ENCODE data around the gene NSD2. TPM values are rescaled to one million over a fixed set of nuclear protein-coding genes. Genes with fewer than 3 reads are reported as not detected.
"Not testable (repeated sequence)": the region's sequence is repeated elsewhere in the genome, so short reads cannot be mapped to it uniquely, and the experiment has no call there.

NSD2 gene
- total and polyA plus RNA-seq, 7 donors, result 7.2 to 57.9 (median 36.0) TPM

GRCh38 chr4:1991087-1991486 lies 119.9 kb downstream of the NSD2 start:
- Histone ChIP-seq H3K27me3 (no peaks in the 10 kb centered on the region), H3K36me3 (peaks cover 16 to 56% (median 35%) of the 10 kb centered on the region in 4 donors), H3K4me3 (no peak overlapping the region), H3K9me3 (no peaks in the 10 kb centered on the region), H3K27ac (no peak overlapping the region), H3K4me1 (peaks cover 0 to 4% (median 0%) of the 10 kb centered on the region in 4 donors)
- 94 to 96% methylated on average over 11 of the region's 11 CpGs for WGBS, 2 donors
- no peak for TF ChIP-seq EP300 (IDR thresholded peaks at IDR 0.05)
- no peak for TF ChIP-seq CTCF (IDR thresholded peaks at IDR 0.05)
- TF ChIP-seq POLR2AphosphoS5 (IDR thresholded peaks at IDR 0.05), result no peak
- no peak for TF ChIP-seq POLR2A (IDR thresholded peaks at IDR 0.05)
- no peak for DNase-seq
- intact Hi-C loops (cut with DNase I), result no loop called here

GRCh38 chr4:1991596-1992434 lies 120.6 kb downstream of the NSD2 start:
- Histone ChIP-seq H3K27ac (no peak overlapping the region), H3K4me3 (no peak overlapping the region), H3K4me1 (peaks cover 0 to 4% (median 0%) of the 10 kb centered on the region in 4 donors), H3K36me3 (peaks cover 10 to 48% (median 28%) of the 10 kb centered on the region in 4 donors), H3K9me3 (no peaks in the 10 kb centered on the region), H3K27me3 (no peaks in the 10 kb centered on the region)
- WGBS, 2 donors, result 84 to 95% methylated on average over 37 of the region's 37 CpGs
- TF ChIP-seq POLR2A (IDR thresholded peaks at IDR 0.05) (no peak), EP300 (IDR thresholded peaks at IDR 0.05) (no peak), POLR2AphosphoS5 (IDR thresholded peaks at IDR 0.05) (no peak), CTCF (IDR thresholded peaks at IDR 0.05) (no peak)
- DNase-seq, result no peak
- intact Hi-C loops (cut with DNase I), result no loop called here

- Histone ChIP-seq H3K27me3 (no peaks in the 10 kb centered on the region), H3K9me3 (peaks cover 0 to 3% (median 0%) of the 10 kb centered on the region in 4 donors), H3K4me3 (no peak overlapping the region), H3K4me1 (peaks cover 0 to 4% (median 0%) of the 10 kb centered on the region in 4 donors), H3K36me3 (peaks cover 2 to 40% (median 20%) of the 10 kb centered on the region in 4 donors), H3K27ac (no peak overlapping the region)
- intact Hi-C loops (cut with DNase I), result no loop called here
- DNase-seq, result no peak
- TF ChIP-seq POLR2AphosphoS5 (IDR thresholded peaks at IDR 0.05) (no peak), EP300 (IDR thresholded peaks at IDR 0.05) (no peak), POLR2A (IDR thresholded peaks at IDR 0.05) (no peak), CTCF (IDR thresholded peaks at IDR 0.05) (no peak)
- WGBS, 2 donors, result 90 to 95% methylated on average over 45 of the region's 45 CpGs
Observed at GRCh38 chr4:1992468-1993168, 121.4 kb downstream of the NSD2 start.

GRCh38 chr4:1993169-1993516 lies 122.0 kb downstream of the NSD2 start:
- Histone ChIP-seq H3K4me1 (peaks cover 0 to 4% (median 0%) of the 10 kb centered on the region in 4 donors), H3K27ac (no peak overlapping the region), H3K4me3 (no peak overlapping the region), H3K27me3 (no peaks in the 10 kb centered on the region), H3K36me3 (peaks cover 0 to 35% (median 15%) of the 10 kb centered on the region in 4 donors), H3K9me3 (peaks cover 0 to 3% (median 0%) of the 10 kb centered on the region in 4 donors)
- WGBS, 2 donors, result 95% methylated on average over 19 of the region's 19 CpGs
- no peak for DNase-seq
- intact Hi-C loops (cut with DNase I), result no loop called here
- TF ChIP-seq POLR2AphosphoS5 (IDR thresholded peaks at IDR 0.05) (no peak), CTCF (IDR thresholded peaks at IDR 0.05) (no peak), POLR2A (IDR thresholded peaks at IDR 0.05) (no peak), EP300 (IDR thresholded peaks at IDR 0.05) (no peak)

- H3K9me3 ChIP-seq; H3K4me3 ChIP-seq; DNase-seq; H3K4me1 ChIP-seq; H3K27ac ChIP-seq; H3K27me3 ChIP-seq; intact Hi-C loops (cut with DNase I): not testable (repeated sequence)
- H3K36me3 ChIP-seq, result peaks cover 0 to 27% (median 12%) of the 10 kb centered on the region in 4 donors
- WGBS, 2 donors, result 96 to 97% methylated on average over 20 of the region's 20 CpGs
Observed at GRCh38 chr4:1993718-1994516, 122.7 kb downstream of the NSD2 start.

Measured in sigmoid colon (tissue), 7 donors.